ENCODE measurements around the gene FAM3C. TPM values are rescaled to one million over a fixed set of nuclear protein-coding genes. Genes with fewer than 3 reads are reported as not detected.

The FAM3C gene
- total RNA-seq, 1 experiment from 2014 or later: 322 TPM

- no TSS peak for BruUV-seq (replicated peaks)
- Histone ChIP-seq H3K9me2 (ENCODE audit: insufficient read depth) (no peaks in the 10 kb centered on the region; the same call in 1 of the 2 replicates), H3K9me3 (ENCODE audit: control insufficient read depth in 1 of 2, insufficient read depth in 1 of 2, low read depth in 1 of 2, low read length in 2 of 2) (no peaks in the 10 kb centered on the region), H3K36me3 (ENCODE audit: control insufficient read depth in 1 of 2, insufficient read depth in 2 of 2, low read length in 2 of 2) (no peaks in the 10 kb centered on the region), H4K20me1 (ENCODE audit: insufficient read depth) (no peaks in the 10 kb centered on the region), H3K9ac (ENCODE audit: low read length) (no peak overlapping the region), H3K4me2 (ENCODE audit: low read length) (no peak overlapping the region), H3K4me3 (replicated peaks in 1 of 2; ENCODE audit: low read depth in 1 of 2, low read length in 2 of 2) (no peak overlapping the region), H3K79me2 (ENCODE audit: insufficient read depth, low read length) (no peaks in the 10 kb centered on the region), H2AFZ (ENCODE audit: low read depth, low read length, poor library complexity, severe bottlenecking) (no peak overlapping the region), H3K27ac (ENCODE audit: low read depth, low read length) (no peak overlapping the region), H3K27me3 (ENCODE audit: insufficient read depth, low read length) (no peaks in the 10 kb centered on the region), H3K4me1 (ENCODE audit: control insufficient read depth in 1 of 2, insufficient read depth in 2 of 2, low read length in 2 of 2) (peaks cover 0 to 7% of the 10 kb centered on the region in 2 experiments; a peak in 1 of 4 replicates)
- TF ChIP-seq, protein P1, sequence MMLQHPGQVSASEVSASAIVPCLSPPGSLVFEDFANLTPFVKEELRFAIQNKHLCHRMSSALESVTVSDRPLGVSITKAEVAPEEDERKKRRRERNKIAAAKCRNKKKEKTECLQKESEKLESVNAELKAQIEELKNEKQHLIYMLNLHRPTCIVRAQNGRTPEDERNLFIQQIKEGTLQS (IDR thresholded peaks at IDR 0.05): no peak
- TF ChIP-seq EGR1 (IDR thresholded peaks at IDR 0.05; ENCODE audit: low read depth) (no peak), ZNF274 (IDR thresholded peaks at IDR 0.05; ENCODE audit: low read depth, low read length) (no peak), CBX3 (IDR thresholded peaks at IDR 0.05; ENCODE audit: low read depth) (no peak), ELF1 (IDR thresholded peaks at IDR 0.05; ENCODE audit: borderline replicate concordance, low read depth) (no peak)
- DNase-seq (ENCODE audit: low read depth, low spot score) (no peak), ATAC-seq (no peak)
- RAD21 ChIA-PET (ENCODE audit: low non-redundant PET in 1 of 2, low total read pairs in 2 of 2, uncharacterized antibody in 2 of 2, unreplicated experiment in 2 of 2): no interaction called here
- intact Hi-C loops (cut with micrococcal nuclease): no loop called here
- CTCF ChIA-PET: no interaction called here
- POLR2A ChIA-PET: no interaction called here
Measured at GRCh38 chr7:121419201-121420148, 23.4 kb upstream of the FAM3C start.

GRCh38 chr7:121416533-121416932 is 20.4 kb upstream of the FAM3C start:
- TF ChIP-seq EGR1 (IDR thresholded peaks at IDR 0.05; ENCODE audit: low read depth) (no peak), MAX (IDR thresholded peaks at IDR 0.05) (no peak), JUND (IDR thresholded peaks at IDR 0.05) (no peak), ZNF274 (IDR thresholded peaks at IDR 0.05; ENCODE audit: low read depth, low read length) (no peak), FOSL1 (IDR thresholded peaks at IDR 0.05; ENCODE audit: low read depth) (no peak), CBX3 (IDR thresholded peaks at IDR 0.05; ENCODE audit: low read depth) (no peak), TCF7L2 (IDR thresholded peaks at IDR 0.05; ENCODE audit: borderline replicate concordance, extremely low read depth, insufficient read depth, insufficient read length) (no peak), YY1 (IDR thresholded peaks at IDR 0.05; ENCODE audit: extremely low read depth, insufficient replicate concordance, low read depth, low read length) (no peak), EZH2phosphoT487 (IDR thresholded peaks at IDR 0.05; ENCODE audit: borderline replicate concordance) (no peak), SIN3A (IDR thresholded peaks at IDR 0.05; ENCODE audit: low read depth) (no peak)
- H2AFZ ChIP-seq (ENCODE audit: low read depth, low read length, poor library complexity, severe bottlenecking): peak overlapping the region; percentile 84
- H3K4me1 ChIP-seq (ENCODE audit: control insufficient read depth in 1 of 2, insufficient read depth in 2 of 2, low read length in 2 of 2): peaks cover 0 to 7% of the 10 kb centered on the region in 2 experiments; a peak in 1 of 4 replicates
- no peak overlapping the region for H3K4me2 ChIP-seq (ENCODE audit: low read length)
- BruUV-seq (replicated peaks): no TSS peak
- POLR2A ChIA-PET: no interaction called here
- no peak for ATAC-seq
- H3K27ac ChIP-seq (ENCODE audit: low read depth, low read length): no peak overlapping the region
- H3K9me3 ChIP-seq (ENCODE audit: control insufficient read depth in 1 of 2, insufficient read depth in 1 of 2, low read depth in 1 of 2, low read length in 2 of 2): no peaks in the 10 kb centered on the region
- no peaks in the 10 kb centered on the region for H3K36me3 ChIP-seq (ENCODE audit: control insufficient read depth in 1 of 2, insufficient read depth in 2 of 2, low read length in 2 of 2)
- RAD21 ChIA-PET (ENCODE audit: low non-redundant PET in 1 of 2, low total read pairs in 2 of 2, uncharacterized antibody in 2 of 2, unreplicated experiment in 2 of 2): no interaction called here
- H3K9me2 ChIP-seq (ENCODE audit: insufficient read depth): no peaks in the 10 kb centered on the region; the same call in 1 of the 2 replicates
- H3K4me3 ChIP-seq (replicated peaks in 1 of 2; ENCODE audit: low read depth in 1 of 2, low read length in 2 of 2): no peak overlapping the region
- intact Hi-C loops (cut with micrococcal nuclease): no loop called here
- CTCF ChIA-PET: no interaction called here
- no peaks in the 10 kb centered on the region for H3K27me3 ChIP-seq (ENCODE audit: insufficient read depth, low read length)
- H4K20me1 ChIP-seq (ENCODE audit: insufficient read depth): no peaks in the 10 kb centered on the region
- H3K79me2 ChIP-seq (ENCODE audit: insufficient read depth, low read length): no peaks in the 10 kb centered on the region
- DNase-seq (ENCODE audit: low read depth, low spot score): no peak
- no peak overlapping the region for H3K9ac ChIP-seq (ENCODE audit: low read length)
